HG03521 (cell line): ENCODE data around the gene TMPO.
"Not testable (repeated sequence)": the region's sequence is repeated elsewhere in the genome, so short reads cannot be mapped to it uniquely, and the experiment has no call there.

Source experiments
- ATAC-seq: cut with Tn5 transposase; IDR thresholded peaks from one replicate; pipeline ENCODE4 v1.9.1; 2021; ENCODE audit warnings: mild to moderate bottlenecking, moderate library complexity; ENCODE audit not compliant: unreplicated experiment

The TMPO gene

DNA sequence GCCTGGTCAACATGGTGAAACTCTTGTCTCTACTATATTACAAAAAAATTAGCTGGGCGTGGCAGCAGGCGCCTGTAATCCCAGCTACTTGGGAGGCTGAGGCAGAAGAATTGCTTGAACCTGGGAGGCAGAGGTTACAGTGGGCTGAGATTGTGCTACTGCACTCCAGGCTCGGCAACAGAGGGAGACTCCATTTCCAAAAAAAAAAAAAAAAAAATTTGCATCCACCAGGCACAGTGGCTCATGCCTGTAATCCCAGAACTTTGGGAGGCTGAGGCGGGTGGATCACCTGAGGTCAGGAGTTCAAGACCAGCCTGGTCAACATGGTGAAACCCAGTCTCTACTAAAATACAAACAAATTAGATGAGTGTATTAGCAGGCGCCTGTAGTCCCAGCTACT, 3.6 kb upstream of the TMPO start:
- ATAC-seq, result not testable (repeated sequence)

DNA sequence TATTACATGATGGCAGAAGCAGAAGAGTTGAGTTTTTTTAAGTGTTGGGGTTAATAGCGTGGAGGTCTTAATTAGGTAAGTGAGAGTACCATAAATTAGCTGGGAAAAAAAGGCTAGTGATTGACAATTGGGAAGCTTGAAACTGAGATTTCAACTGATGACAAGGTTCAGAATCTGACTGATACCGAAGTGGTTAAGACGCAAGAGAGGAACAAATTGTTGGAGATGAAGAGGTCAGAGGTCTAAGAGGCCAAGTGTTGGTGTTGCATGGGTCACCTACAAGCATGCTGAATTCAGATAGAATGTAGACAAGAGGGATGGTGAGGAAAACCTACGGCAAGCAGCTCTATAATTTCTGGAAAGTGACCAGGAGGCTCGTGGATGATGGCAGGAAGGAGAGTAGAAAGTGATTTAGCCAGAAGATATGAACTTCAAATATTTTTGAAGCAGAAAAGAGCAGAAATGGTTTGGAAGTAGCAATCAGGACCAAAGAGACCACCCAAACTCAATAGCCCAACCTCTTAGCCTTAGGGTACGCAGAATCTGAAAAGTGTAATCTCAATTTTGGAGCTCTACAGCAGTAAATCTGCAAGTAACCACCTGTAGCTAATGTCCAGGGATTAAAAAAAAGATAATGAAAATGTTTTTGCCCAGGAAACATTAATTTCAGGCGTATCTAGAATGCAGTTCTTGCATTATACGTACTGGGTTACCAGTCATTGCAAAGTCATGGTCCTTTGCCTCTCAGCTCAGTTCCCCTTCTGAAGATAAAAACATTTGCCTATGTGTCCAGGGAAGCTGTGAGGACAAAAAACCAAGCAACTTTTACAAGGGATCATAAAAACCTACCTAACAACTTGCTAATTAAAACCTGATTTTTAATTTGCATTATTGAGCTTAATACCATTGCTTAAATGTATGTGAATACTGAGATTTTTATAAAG, 1.7 kb upstream of the TMPO start:
- no peak for ATAC-seq

DNA sequence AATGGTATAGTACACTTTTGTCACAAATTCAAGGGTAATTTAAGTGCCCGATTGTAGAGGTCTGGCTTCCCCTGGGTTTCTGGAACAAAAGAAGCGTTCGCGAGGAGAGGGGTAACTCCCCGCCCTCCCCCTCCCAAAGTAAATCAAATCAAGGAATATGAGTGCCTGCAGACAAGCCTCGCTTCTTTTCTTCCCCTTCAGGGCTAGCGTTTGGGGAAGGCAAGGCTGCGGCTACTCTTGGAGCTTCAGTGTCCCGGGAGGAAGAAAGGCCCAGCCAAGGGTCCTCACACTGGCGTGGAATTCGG, 456 bp upstream of the TMPO start:
- ATAC-seq, result no peak

DNA sequence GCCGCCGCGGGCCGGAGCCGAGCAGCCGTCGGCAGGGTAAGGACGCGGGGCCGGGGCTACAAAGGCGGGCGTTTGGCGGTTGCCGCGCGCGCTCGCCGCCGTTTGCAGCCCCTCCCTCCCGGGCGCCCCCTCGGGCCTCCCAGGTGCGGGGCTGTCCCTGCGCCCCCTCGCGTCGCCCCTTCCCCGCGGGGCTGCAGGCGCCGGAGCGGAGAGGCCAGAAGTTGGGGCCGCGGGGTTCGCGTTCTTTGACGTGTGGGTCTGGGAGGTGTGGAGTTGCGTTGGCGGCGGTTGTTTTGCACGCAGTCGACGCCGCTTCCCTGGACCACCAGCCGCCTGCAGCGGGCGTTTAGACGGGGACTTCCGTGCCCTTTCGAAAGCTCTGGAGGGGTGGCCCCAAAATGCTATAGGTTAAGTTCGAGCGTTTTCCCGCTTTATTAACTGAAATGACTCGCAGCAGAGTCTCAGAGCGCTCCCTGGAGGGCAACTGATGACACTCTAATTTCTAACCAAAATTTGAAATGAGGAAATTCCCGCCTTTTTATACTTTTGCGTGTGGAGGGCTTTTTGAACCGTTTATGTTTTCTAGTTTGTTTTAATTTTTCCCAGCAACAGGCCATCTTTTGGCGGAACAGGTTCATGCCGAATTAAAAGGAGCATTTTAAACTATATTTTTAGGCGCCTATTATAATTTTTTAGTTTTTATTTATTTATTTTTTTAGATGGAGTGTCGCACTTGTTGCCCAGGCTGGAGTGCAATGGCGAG, 902 bp downstream of the TMPO start:
- ATAC-seq, result peak; percentile 42

DNA sequence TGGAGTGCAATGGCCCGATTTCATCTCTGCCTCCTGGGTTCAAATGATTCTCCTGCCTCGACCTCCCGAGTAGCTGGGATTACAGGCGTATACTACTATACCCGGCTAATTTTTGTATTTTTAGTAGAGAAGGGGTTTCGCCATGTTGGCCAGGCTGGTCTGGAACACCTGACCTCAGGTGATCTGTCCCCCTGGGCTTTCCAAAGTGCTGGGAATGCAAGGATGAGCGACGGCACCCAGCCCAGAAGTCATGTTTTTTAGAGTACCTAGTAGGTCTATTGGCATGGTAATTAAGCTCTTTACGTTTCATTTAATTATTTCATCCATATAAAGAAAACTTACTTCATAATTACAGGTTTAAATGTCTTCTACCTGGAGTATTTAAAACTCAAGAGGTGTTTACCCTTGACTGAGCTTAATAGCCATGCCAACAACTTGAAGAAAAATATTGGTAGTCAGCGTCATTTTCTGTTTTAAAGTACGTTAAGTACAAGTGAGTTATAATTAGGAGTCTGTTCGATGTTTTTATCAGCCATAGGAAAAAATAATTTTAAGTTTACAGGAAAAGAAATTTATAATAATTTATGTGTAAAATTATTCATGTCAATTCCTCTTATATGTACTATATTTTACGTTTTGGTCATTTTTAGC, 4.0 kb downstream of the TMPO start:
- ATAC-seq, result no peak

DNA sequence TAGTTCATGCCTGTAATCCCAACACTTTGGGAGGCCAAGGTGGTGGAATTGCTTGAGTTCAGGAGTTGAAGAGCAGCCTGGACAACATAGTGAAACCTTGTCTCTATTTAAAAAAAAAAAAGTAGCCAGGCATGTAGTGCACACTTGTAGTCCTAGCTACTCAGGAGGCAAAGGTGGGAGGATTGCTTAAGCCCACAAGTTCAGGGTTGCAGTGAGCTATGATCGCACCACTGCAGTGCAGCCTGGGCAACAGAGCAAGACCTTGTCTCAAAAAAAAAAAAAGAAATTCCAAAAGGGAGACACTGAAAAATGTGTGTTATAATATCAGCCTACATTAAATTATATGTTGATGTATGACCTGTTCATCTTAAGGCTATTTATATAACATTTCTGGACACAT, 14.7 kb downstream of the TMPO start:
- ATAC-seq, result no peak

DNA sequence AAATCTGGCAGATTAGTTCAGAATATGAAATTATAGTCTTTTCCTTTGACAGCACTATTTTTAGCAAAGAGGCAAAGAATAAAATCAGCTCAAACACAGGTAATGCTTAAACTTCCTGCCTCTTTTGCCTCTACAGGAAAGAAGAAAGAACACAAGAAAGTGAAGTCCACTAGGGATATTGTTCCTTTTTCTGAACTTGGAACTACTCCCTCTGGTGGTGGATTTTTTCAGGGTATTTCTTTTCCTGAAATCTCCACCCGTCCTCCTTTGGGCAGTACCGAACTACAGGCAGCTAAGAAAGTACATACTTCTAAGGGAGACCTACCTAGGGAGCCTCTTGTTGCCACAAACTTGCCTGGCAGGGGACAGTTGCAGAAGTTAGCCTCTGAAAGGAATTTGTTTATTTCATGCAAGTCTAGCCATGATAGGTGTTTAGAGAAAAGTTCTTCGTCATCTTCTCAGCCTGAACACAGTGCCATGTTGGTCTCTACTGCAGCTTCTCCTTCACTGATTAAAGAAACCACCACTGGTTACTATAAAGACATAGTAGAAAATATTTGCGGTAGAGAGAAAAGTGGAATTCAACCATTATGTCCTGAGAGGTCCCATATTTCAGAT, 17.4 kb downstream of the TMPO start:
- ATAC-seq, result no peak

DNA sequence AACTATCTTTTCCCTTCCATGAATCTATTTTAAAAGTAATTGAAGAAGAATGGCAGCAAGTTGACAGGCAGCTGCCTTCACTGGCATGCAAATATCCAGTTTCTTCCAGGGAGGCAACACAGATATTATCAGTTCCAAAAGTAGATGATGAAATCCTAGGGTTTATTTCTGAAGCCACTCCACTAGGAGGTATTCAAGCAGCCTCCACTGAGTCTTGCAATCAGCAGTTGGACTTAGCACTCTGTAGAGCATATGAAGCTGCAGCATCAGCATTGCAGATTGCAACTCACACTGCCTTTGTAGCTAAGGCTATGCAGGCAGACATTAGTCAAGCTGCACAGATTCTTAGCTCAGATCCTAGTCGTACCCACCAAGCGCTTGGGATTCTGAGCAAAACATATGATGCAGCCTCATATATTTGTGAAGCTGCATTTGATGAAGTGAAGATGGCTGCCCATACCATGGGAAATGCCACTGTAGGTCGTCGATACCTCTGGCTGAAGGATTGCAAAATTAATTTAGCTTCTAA, 18.4 kb downstream of the TMPO start:
- no peak for ATAC-seq

DNA sequence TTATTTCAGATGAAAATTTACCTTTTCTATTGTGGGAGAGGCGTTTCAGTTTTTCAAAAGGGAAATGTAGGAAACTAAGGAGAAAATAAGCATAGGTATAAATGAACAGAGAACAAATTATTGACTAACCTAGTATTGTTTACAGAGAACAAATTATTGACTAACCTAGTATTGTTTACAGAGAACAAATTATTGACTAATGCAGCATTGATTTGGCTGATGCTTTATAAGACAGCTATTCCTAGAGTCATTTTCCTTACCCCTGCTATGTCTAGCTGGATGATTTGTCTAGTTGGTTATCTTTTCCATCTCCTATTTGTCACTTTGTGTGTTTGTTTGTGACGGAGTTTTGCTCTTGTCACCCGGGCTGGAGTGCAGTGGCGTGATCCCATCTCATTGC, 22.6 kb downstream of the TMPO start:
- ATAC-seq, result no peak

DNA sequence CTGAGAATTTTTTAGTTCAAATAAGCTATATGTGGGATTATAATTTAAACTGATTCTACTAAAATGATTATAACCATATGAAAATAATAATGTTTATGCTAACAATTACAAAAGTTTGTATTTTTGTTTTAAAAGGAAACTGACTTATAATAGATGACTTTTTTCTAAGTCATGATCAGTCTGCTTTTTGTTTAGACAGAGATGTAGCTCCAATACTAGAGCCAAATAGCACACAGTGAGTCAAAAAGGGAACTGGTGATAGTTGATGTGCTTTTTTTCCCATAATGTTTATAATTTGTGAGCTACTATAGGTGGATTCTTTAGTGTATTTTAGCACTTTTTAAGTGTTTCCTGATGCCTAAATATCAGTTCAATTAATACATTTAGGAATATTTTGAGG, 28.3 kb downstream of the TMPO start:
- no peak for ATAC-seq

DNA sequence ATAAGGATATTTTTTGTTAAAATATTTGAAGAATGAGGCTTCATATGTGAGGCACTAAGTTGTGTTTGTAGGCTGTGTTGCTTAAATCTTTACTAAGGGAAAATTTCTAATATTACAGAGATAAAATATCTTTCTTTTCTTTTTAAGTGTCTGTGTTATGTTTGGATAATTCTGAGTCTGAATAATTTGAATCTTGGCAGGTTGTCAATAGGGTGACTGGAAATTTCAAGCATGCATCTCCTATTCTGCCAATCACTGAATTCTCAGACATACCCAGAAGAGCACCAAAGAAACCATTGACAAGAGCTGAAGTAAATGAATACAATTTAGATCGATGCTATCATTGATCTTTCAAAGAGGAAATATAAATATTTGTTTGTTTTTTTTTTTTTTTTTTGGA, 29.4 kb downstream of the TMPO start:
- no peak for ATAC-seq

DNA sequence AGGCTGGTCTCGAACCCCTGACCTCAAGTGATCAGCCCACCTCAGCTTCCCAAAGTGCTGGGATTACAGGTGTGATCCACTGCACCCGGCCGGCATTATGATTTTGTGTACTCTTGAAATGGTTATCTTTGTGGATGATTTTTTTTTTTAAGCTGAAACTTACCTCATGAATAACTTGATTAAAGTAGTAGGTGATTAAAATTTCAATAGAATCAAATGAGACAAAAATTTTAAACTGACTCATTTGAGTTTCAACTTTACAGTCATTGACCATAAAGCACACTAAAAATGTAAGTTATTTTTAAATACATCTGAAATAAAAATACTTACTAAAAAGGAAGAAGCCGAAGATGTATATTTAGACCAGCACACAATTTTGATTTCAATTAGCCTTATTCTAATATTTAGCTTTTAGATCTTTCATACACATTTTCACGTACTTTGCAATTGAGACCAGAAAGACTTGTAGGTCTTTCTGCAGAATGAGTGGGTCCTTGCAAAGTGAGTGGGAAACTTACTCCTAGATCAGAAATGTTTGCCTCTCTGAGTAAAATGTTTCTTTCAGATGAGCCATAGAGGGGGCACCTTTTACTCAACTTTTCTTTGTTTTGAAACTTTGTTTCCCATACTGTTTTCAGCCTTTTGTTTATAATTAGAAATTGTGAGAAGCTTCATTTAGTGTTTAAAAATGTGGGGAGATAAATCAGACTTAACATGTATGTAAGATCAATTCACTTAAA, 34.2 kb downstream of the TMPO start:
- ATAC-seq, result no peak

DNA sequence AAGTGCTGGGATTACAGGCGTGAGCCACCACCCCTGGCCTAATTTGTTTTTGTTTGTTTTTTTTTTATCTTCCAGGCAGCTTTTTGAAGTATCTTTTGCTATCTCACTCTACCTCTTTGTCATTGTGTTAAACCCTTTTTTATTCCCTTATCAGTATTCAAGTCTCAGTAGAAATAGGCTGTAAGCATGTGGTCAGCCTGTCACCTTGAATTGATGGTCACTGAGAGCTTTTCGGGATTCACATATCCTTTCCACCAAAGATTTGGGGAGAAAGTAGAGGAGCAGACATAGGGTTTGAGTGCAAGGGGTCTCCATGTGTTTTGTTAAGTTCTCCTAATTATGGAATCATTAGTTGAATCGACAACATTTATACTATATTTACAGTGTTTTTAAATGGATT, 36.4 kb downstream of the TMPO start:
- ATAC-seq, result no peak

DNA sequence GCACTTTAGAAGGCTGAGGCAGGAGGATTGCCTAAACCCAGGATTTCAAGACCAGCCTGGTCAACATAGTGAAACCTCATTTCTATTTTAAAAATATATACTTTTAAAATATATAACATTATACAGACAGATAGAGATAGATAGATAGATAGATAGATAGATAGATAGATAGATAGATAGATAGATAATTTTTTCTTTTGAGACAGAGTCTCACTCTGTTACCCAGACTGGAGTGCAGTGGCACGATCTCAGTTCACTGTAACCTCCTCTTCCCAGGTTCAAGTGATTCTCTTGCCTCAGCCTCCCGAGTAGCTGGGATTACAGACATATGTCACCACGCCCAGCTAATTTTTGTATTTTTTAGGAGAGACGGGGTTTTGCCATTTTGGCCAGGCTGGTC, 42.7 kb downstream of the TMPO start:
- ATAC-seq, result not testable (repeated sequence)

DNA sequence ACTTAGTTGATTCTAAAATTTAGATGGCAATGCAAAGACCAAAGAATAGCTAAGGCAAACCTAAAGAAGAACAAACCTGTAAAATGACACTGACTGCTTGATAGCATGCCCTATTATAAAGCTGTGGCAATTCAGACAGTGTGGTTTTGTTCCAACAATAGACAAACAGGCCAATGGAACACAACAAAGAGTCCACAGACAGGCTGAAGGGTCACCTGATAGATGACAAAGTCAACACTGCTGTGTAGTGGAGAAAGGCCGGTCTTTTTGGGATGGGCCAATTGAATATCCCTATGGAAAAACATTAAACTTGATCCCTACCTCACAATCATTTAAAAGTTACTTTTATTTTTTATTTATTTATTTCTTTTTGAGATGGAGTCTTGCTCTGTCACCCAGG, 44.3 kb downstream of the TMPO start:
- ATAC-seq, result no peak

DNA sequence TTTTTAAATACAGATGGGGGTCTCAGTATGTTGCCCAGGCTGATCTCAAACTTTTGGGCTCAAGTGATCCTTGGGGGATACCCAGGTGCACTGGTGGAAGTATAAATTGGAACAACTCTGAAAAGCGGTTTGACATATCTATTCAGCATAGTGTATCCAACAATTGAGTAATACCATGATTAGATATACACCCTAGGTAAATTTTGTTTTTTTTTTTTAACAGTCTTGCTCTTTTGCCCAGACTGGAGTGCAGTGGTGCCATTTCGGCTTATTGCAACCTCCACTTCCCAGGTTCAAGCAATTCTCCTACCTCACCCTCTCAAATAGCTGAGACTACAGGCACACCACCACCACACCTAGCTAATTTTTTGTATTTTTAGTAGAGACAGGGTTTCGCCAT, 46.5 kb downstream of the TMPO start:
- ATAC-seq, result no peak

DNA sequence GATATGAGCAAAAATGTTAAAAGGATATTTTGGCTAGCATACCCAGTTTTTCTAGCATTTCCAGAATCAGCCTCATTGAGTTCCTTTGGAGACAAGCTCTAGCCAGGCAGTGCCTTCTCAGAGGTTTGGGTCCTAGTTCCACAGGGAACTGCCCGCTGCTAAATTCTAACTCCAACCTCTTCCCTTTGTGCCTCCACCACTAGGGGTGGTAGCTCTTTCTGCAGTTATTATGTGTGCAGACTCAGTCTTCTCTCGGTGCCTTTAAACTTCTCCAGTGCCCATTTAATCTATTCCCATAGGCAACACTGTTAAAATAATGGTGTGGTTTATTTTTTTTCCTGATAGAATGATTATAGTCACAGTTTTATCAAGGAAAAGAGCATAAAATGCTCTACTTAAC, 56.6 kb downstream of the TMPO start:
- no peak for ATAC-seq

DNA sequence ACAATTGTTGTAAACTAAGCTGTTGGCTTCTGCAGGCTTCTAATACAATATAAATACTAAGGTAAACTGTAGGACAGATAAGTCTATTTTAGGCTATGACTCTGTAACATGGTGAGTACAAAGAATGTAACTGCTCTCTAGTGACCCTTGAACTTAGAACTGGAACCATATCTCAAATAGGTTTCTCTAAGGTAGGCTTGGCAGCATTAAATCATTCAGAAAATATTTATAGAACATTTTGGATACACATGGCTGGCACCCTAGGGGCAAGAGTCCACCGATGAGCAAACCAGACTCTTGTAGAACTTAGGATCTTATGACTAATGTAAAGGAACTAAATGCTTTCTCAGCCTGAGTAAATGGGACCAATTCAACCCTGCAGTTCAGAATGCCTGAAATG, 58.7 kb downstream of the TMPO start:
- ATAC-seq, result no peak

DNA sequence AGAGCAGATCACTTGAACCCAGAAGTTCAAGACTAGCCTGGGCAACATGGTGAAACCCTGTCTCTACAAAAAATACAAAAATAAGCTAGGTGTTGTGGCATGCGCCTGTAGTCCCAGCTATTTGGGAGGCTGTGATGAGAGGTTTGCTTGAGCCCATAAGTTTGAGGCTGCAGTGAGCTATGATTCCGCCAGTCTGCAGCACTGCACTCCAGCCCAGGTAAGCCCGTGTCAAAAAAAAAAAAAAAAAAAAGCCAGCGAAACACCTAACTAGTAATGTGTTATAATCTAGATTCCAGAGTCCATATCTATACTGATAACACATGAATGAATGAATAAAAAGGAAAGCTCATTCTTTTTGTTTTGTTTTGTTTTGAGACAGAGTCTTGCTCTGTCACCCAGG, 59.6 kb downstream of the TMPO start:
- no peak for ATAC-seq

DNA sequence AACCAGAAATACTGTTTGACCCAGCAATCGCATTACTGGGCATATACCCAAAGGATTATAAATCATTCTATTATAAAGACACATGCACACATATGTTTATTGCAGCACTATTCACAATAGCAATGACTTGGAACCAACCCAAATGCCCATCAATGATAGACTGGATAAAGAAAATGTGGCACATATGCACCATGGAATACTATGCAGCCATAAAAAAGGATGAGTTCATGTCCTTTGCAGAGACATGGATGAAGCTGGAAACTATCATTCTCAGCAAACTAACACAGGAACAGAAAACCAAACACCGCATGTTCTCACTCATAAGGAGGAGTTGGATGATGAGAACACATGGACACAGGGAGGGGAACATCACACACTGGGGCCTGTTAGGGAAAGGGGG, 61.4 kb downstream of the TMPO start:
- ATAC-seq, result not testable (repeated sequence)

DNA sequence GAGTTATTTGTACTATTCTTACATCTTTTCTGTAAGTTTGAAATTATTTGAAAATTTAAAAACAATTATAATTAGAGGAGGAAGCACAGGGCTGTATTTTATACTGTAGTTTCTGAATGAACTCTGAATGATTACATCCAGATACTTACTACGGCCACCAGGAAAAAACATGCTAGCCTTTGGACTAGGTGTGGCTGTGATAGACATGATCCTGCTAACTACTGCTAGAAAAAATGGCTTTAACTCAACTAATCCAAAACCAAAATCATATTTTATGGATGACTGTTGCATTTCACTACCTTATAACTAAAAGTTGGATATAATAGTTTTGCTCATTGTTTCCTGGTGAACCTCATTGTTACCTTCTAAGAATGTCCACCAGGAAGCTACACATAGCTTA, 63.0 kb downstream of the TMPO start:
- no peak for ATAC-seq
